Transverse colon (tissue), 4 donors: Measurements from ENCODE around the gene ACTN3. TPM values are rescaled to one million over a fixed set of nuclear protein-coding genes. Genes with fewer than 3 reads are reported as not detected.

ENCODE experiments used
- DNase-seq: peaks from one replicate; pipeline ENCODE4 v3.0.0-alpha.2; 2019
- H3K27ac ChIP-seq, 4 donors: fragments of 200-600 bp; sonication (generic); 2 replicates each; pipeline ENCODE4 v1.5.1; 2016 to 2018; ENCODE audit warnings: inconsistent platforms in 4 of 4
- H3K27me3 ChIP-seq: fragments of 200-600 bp; sonication (generic); 2 replicates; pipeline ENCODE4 v1.5.1; 2017; ENCODE audit warnings: inconsistent platforms
- H3K36me3 ChIP-seq, 4 donors: fragments of 200-600 bp; sonication (generic); 2 replicates each; pipeline ENCODE4 v1.5.1; 2017 to 2019; ENCODE audit warnings: inconsistent platforms in 4 of 4
- H3K4me1 ChIP-seq, 4 donors: fragments of 200-600 bp; sonication (generic); 2 replicates each; pipeline ENCODE4 v1.5.1; 2017 to 2020; ENCODE audit warnings: inconsistent platforms in 4 of 4
- H3K4me3 ChIP-seq, 4 donors: fragments of 200-600 bp; sonication (generic); 1 replicate in 1 of 4; 2 replicates in 3 of 4; pipeline versions ENCODE4 v1.5.1 to v1.6.1; 2017 to 2019; ENCODE audit warnings: inconsistent platforms in 4 of 4
- H3K9me3 ChIP-seq, 2 donors: fragments of 200-600 bp; sonication (generic); 2 replicates each; pipeline ENCODE4 v1.5.1; 2017 to 2019; ENCODE audit warnings: inconsistent platforms in 2 of 2
- EP300 ChIP-seq: sonication (generic); formaldehyde crosslinking; IDR thresholded peaks from one replicate; pipeline ENCODE4 v1.6.1; 2017; ENCODE audit warnings: antibody characterized with exemption, low read depth
- POLR2A ChIP-seq: fragments of 450-650 bp; IDR thresholded peaks from one replicate; pipeline ENCODE4 v1.6.1; 2016; ENCODE audit warnings: antibody characterized with exemption, mild to moderate bottlenecking, moderate library complexity
- POLR2AphosphoS5 ChIP-seq, 3 donors: sonication (generic); formaldehyde crosslinking; IDR thresholded peaks; one replicate each; pipeline ENCODE4 v1.6.1; 2016; ENCODE audit warnings: antibody characterized with exemption in 3 of 3
- WGBS, 2 donors: methylation state at CpG; one replicate each; pipeline ENCODE4 v1.1.5; 2018; ENCODE audit warnings: low coverage in 1 of 2; 5-methylcytosine and 5-hydroxymethylcytosine counted together
- in situ Hi-C, 4 donors: fragments of 200-750 bp; cut with MboI; loops; one replicate each; pipeline versions ENCODE4 v1.15.0 to v1.15.1; 2017; ENCODE audit warnings: low sequenced_read_pairs in 3 of 4, low pct_ligation_motif_present in 1 of 4, low pct_unique_long_range_greater_than_20kb in 1 of 4
- intact Hi-C: fragments of 100-400 bp; cut with DNase I; formaldehyde crosslinking; loops from one replicate; pipeline ENCODE4 v1.15.1; 2023; ENCODE audit warnings: low total_unique reads
- total RNA-seq, 4 donors: library from RNA; depleted of rRNA; stranded (reverse); fragments of >200 nt; gene quantifications; one replicate each; pipeline ENCODE4 v1.1.0, GENCODE V29; 2016
- TF ChIP-seq, protein P1 (sequence below), 5 experiments: fragments of 200-600 bp in 3 of 5; fragments of 450-650 bp in 2 of 5; sonication (generic) in 3 of 5; IDR thresholded peaks; 1 replicate in 2 of 5; 2 replicates in 3 of 5; pipeline ENCODE4 v1.5.1; 2016 to 2017; ENCODE audit warnings: antibody characterized with exemption in 5 of 5, inconsistent platforms in 3 of 5, mild to moderate bottlenecking in 2 of 5, moderate library complexity in 1 of 5

The ACTN3 gene
- total RNA-seq, 4 donors from 2014 or later = not detected

DNA sequence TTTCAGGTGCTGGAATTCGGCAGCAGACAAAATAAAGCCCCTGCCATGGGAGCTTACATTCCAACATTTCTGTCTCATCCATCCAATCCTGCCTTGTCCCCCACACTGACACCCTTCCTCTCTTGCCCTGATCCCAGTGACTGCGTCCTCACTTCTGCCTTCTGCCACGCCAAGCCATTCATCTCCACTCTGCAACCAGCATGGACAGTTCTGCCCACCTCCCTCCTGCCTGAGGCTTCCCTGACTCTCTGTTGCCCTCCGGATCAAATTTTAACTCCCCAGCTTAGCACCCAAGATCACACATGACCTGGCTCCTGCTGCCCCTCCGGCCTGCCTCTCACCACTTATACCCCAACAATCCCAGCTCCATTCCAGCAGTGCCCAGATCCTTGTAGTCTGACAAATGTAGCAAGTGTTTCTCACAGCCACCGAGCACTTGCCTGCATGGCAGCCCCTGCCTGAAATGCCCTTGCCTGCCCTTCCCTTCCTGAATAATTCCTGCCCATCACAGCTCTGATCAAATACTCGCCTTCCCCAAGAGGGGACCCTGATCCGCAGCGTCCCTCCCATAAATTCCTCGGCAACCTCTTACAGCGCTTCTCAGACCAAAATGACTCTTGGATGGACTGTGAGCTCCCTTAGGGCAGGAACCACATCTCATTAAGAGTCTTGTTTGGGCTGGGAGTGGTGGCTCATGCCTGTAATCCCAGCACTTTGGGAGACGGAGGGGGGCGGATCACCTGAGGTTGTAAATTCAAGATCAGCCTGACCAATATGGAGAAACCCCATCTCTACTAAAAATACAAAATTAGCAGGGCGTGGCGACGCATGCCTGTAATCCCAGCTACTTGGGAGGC, 2.3 kb downstream of the ACTN3 start:
- TF ChIP-seq POLR2A (no peak), POLR2AphosphoS5 (IDR thresholded peaks at IDR 0.05) (no peak), EP300 (no peak)
- TF ChIP-seq, protein P1, sequence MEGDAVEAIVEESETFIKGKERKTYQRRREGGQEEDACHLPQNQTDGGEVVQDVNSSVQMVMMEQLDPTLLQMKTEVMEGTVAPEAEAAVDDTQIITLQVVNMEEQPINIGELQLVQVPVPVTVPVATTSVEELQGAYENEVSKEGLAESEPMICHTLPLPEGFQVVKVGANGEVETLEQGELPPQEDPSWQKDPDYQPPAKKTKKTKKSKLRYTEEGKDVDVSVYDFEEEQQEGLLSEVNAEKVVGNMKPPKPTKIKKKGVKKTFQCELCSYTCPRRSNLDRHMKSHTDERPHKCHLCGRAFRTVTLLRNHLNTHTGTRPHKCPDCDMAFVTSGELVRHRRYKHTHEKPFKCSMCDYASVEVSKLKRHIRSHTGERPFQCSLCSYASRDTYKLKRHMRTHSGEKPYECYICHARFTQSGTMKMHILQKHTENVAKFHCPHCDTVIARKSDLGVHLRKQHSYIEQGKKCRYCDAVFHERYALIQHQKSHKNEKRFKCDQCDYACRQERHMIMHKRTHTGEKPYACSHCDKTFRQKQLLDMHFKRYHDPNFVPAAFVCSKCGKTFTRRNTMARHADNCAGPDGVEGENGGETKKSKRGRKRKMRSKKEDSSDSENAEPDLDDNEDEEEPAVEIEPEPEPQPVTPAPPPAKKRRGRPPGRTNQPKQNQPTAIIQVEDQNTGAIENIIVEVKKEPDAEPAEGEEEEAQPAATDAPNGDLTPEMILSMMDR (IDR thresholded peaks at IDR 0.05) = no peak
- no peak for DNase-seq
- peaks cover 11% of the 10 kb centered on the region for H3K27me3 ChIP-seq
- H3K27ac ChIP-seq = no peak overlapping the region
- intact Hi-C loops (no loop called here), in situ Hi-C loops (no loop called here)
- no peaks in the 10 kb centered on the region for H3K9me3 ChIP-seq
- H3K4me3 ChIP-seq = no peak overlapping the region
- H3K4me1 ChIP-seq = peaks cover 6 to 23% (median 15%) of the 10 kb centered on the region in 4 donors
- H3K36me3 ChIP-seq = no peaks in the 10 kb centered on the region
- WGBS, 2 donors = 30 to 62% methylated on average over 9 to 16 of the region's 16 CpGs

DNA sequence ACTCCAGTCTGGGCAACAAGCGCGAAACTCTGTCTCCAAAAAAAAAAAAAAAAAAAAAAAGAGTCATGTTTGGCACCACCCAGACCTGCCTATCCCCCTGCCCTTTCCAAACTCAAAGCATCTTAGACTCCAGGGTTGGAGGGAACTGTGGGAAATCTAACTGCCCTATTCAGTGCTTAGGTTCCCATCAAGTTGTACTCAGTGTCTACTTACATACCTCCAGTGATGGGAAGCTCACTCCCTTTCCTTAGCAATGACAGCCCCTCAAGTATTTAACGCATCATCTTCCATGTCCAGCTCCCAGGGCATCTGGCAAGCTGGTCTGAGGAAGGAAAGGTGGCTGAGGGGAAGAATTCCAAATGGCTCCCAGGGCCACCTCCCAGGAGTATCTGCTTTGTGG, 3.0 kb downstream of the ACTN3 start:
- intact Hi-C loops = loop anchor here (10.0 kb wide), 1 partner anchor 285 kb away; no protein-coding TSS in a partner anchor
- WGBS, 2 donors = 90 to 96% methylated on average over 3 of the region's 3 CpGs

DNA sequence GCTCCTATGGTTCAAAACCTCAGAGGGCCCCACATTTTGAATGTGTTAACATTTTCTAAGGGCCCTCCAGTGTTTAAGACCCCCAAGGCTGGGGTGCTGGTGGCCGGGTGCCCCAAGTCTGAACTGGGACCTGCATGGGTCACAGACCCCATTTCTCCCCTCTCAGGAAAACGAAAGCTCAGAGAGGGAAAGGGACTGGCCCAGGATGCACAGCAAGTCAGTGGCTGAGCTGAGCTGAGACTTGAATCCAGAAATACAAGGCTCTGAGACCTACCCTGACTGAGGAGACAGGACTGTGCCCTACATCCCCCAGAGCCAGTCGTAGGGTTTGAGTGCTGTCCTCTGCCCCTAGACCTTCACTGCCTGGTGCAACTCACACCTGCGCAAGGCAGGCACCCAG, 4.2 kb downstream of the ACTN3 start:
- Histone ChIP-seq H3K4me3 (no peak overlapping the region), H3K4me1 (peaks cover 0 to 9% (median 7%) of the 10 kb centered on the region in 4 donors), H3K27me3 (peaks cover 11% of the 10 kb centered on the region), H3K36me3 (no peaks in the 10 kb centered on the region), H3K9me3 (no peaks in the 10 kb centered on the region), H3K27ac (no peak overlapping the region)
- TF ChIP-seq POLR2A (no peak), EP300 (no peak), POLR2AphosphoS5 (IDR thresholded peaks at IDR 0.05) (no peak)
- TF ChIP-seq, protein P1 (IDR thresholded peaks at IDR 0.05) = no peak
- no peak for DNase-seq
- intact Hi-C loops = loop anchor here (10.0 kb wide), 1 partner anchor 284 kb away; no protein-coding TSS in a partner anchor
- WGBS, 2 donors = 90 to 91% methylated on average over 2 to 4 of the region's 4 CpGs
- in situ Hi-C loops = loop anchor here in 1 of 4 donors (25.0 kb wide), 1 partner anchor 286 kb away; the partner anchor contains the start of gene RCE1

More for the DNA sequence above, 3.0 kb downstream of the ACTN3 start:
- DNase-seq = no peak
- Histone ChIP-seq H3K9me3 (no peaks in the 10 kb centered on the region), H3K27ac (no peak overlapping the region), H3K27me3 (peaks cover 11% of the 10 kb centered on the region), H3K4me1 (peaks cover 6 to 16% (median 14%) of the 10 kb centered on the region in 4 donors), H3K4me3 (no peak overlapping the region), H3K36me3 (no peaks in the 10 kb centered on the region)
- in situ Hi-C loops = loop anchor here in 1 of 4 donors (25.0 kb wide), 1 partner anchor 288 kb away; the partner anchor contains the start of gene RCE1
- no peak for TF ChIP-seq EP300
- TF ChIP-seq, protein P1 (IDR thresholded peaks at IDR 0.05) = no peak
- TF ChIP-seq POLR2AphosphoS5 (IDR thresholded peaks at IDR 0.05) = no peak
- TF ChIP-seq POLR2A = no peak

DNA sequence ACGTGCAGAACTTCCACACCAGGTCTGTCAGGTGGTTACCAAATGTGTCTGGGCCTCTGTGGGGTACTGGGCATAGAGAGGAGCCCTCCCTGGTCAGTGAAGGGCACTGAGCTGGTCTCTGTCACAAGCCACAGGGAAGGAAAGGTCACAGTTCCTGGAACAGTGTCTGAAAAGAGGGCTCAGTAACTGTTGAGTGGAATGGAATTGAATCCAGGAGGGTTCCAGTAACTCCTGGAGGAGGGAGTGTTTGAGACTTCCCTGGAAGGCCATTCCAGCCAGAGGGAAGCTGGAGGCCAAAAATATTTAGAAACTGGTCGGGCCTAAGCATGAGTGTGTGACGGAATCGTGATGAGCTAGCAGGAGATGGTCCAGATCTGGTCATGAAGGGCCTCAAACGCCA, 7.9 kb downstream of the ACTN3 start:
- 84 to 90% methylated on average over 2 to 5 of the region's 5 CpGs for WGBS, 2 donors
- Histone ChIP-seq H3K27me3 (peaks cover 25% of the 10 kb centered on the region), H3K4me3 (no peak overlapping the region), H3K36me3 (no peaks in the 10 kb centered on the region), H3K27ac (no peak overlapping the region), H3K4me1 (peaks cover 6 to 9% (median 8%) of the 10 kb centered on the region in 4 donors), H3K9me3 (no peaks in the 10 kb centered on the region)
- intact Hi-C loops (loop anchor here (10.0 kb wide), 1 partner anchor 280 kb away; no protein-coding TSS in a partner anchor), in situ Hi-C loops (loop anchor here in 1 of 4 donors (25.0 kb wide), 1 partner anchor 283 kb away; the partner anchor contains the start of gene RCE1)
- DNase-seq = no peak
- TF ChIP-seq POLR2AphosphoS5 (IDR thresholded peaks at IDR 0.05) = no peak
- TF ChIP-seq POLR2A = no peak
- TF ChIP-seq, protein P1 (IDR thresholded peaks at IDR 0.05) = no peak
- no peak for TF ChIP-seq EP300
